HG02840 (cell line): ENCODE measurements around the gene LDLRAP1.

Experiments used
- ATAC-seq: cut with Tn5 transposase; IDR thresholded peaks from one replicate; pipeline ENCODE4 v1.9.1; 2021; ENCODE audit warnings: mild to moderate bottlenecking, moderate library complexity, moderate number of reproducible peaks; ENCODE audit not compliant: unreplicated experiment, low FRiP score

The LDLRAP1 gene

GRCh38 chr1:25523542-25523941, 19.9 kb upstream of the LDLRAP1 start:
- ATAC-seq = no peak

- no peak for ATAC-seq
These were observed 18.6 kb upstream of the LDLRAP1 start for GRCh38 chr1:25524568-25525360.

GRCh38 chr1:25525361-25525688, 18.1 kb upstream of the LDLRAP1 start:
- ATAC-seq = no peak

GRCh38 chr1:25526753-25527152, 16.7 kb upstream of the LDLRAP1 start:
- no peak for ATAC-seq

GRCh38 chr1:25527226-25527846, 16.1 kb upstream of the LDLRAP1 start:
- no peak for ATAC-seq

- no peak for ATAC-seq
These were observed 15.3 kb upstream of the LDLRAP1 start for GRCh38 chr1:25527946-25528595.

GRCh38 chr1:25528881-25529517, 14.4 kb upstream of the LDLRAP1 start:
- no peak for ATAC-seq

- ATAC-seq = no peak
These were observed 13.8 kb upstream of the LDLRAP1 start for GRCh38 chr1:25529518-25530185.

- ATAC-seq = no peak
These were observed 13.0 kb upstream of the LDLRAP1 start for GRCh38 chr1:25530186-25531081.

- no peak for ATAC-seq
These were observed 12.3 kb upstream of the LDLRAP1 start for GRCh38 chr1:25531082-25531461.

- ATAC-seq = no peak
These were observed 10.4 kb upstream of the LDLRAP1 start for GRCh38 chr1:25532970-25533369.

- no peak for ATAC-seq
These were observed 9.5 kb upstream of the LDLRAP1 start for GRCh38 chr1:25533775-25534409.

GRCh38 chr1:25534410-25534788, 9.0 kb upstream of the LDLRAP1 start:
- ATAC-seq = no peak

- no peak for ATAC-seq
These were observed 7.3 kb upstream of the LDLRAP1 start for GRCh38 chr1:25536124-25536523.

GRCh38 chr1:25537153-25537831, 6.1 kb upstream of the LDLRAP1 start:
- no peak for ATAC-seq

- no peak for ATAC-seq
These were observed 5.1 kb upstream of the LDLRAP1 start for GRCh38 chr1:25538191-25538767.

GRCh38 chr1:25540750-25541342, 2.6 kb upstream of the LDLRAP1 start:
- no peak for ATAC-seq

- no peak for ATAC-seq
These were observed 2.0 kb upstream of the LDLRAP1 start for GRCh38 chr1:25541425-25541824.
